ENCODE results near the gene CCDC157.

The CCDC157 gene

GRCh38 chr22:30413001-30413400 is 56.2 kb downstream of the CCDC157 start:
- H3K27me3 ChIP-seq (ENCODE audit: insufficient read depth, low read length): no peaks in the 10 kb centered on the region
- no peaks in the 10 kb centered on the region for H3F3A ChIP-seq (ENCODE audit: insufficient read depth, low read length)
- no peaks in the 10 kb centered on the region for H3K9me2 ChIP-seq (ENCODE audit: low read depth, low read length)
- no peak overlapping the region for H2AFZ ChIP-seq (ENCODE audit: low read length)
- no peaks in the 10 kb centered on the region for H3K9me3 ChIP-seq (ENCODE audit: low read length)
- peaks cover 7% of the 10 kb centered on the region; the same call in 1 of the 2 replicates for H3K36me3 ChIP-seq (ENCODE audit: insufficient read depth, low read length)
- no peak for TF ChIP-seq EZH2 (IDR thresholded peaks at IDR 0.05; ENCODE audit: borderline replicate concordance, low read length)
- TF ChIP-seq, protein P1, sequence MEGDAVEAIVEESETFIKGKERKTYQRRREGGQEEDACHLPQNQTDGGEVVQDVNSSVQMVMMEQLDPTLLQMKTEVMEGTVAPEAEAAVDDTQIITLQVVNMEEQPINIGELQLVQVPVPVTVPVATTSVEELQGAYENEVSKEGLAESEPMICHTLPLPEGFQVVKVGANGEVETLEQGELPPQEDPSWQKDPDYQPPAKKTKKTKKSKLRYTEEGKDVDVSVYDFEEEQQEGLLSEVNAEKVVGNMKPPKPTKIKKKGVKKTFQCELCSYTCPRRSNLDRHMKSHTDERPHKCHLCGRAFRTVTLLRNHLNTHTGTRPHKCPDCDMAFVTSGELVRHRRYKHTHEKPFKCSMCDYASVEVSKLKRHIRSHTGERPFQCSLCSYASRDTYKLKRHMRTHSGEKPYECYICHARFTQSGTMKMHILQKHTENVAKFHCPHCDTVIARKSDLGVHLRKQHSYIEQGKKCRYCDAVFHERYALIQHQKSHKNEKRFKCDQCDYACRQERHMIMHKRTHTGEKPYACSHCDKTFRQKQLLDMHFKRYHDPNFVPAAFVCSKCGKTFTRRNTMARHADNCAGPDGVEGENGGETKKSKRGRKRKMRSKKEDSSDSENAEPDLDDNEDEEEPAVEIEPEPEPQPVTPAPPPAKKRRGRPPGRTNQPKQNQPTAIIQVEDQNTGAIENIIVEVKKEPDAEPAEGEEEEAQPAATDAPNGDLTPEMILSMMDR (IDR thresholded peaks at IDR 0.05; ENCODE audit: low read length): no peak
- no peak overlapping the region for H3K4me3 ChIP-seq (ENCODE audit: low read depth, low read length, poor library complexity, severe bottlenecking)
- no peak overlapping the region for H3K27ac ChIP-seq (ENCODE audit: low read depth, low read length, poor library complexity, severe bottlenecking)
- no peaks in the 10 kb centered on the region for H4K20me1 ChIP-seq (ENCODE audit: insufficient read depth, low read length)
- H3K79me2 ChIP-seq (ENCODE audit: insufficient read depth, low read length): no peaks in the 10 kb centered on the region
- no peak overlapping the region for H3K9ac ChIP-seq (ENCODE audit: low read length)
- no peaks in the 10 kb centered on the region for H3K4me1 ChIP-seq (ENCODE audit: insufficient read depth, low read length, severe bottlenecking)
- no peak overlapping the region for H3K4me2 ChIP-seq (ENCODE audit: low read length)

- H3F3A ChIP-seq (ENCODE audit: insufficient read depth, low read length): no peaks in the 10 kb centered on the region
- no peaks in the 10 kb centered on the region for H3K79me2 ChIP-seq (ENCODE audit: insufficient read depth, low read length)
- no peaks in the 10 kb centered on the region for H3K4me1 ChIP-seq (ENCODE audit: insufficient read depth, low read length, severe bottlenecking)
- no peaks in the 10 kb centered on the region for H3K9me2 ChIP-seq (ENCODE audit: low read depth, low read length)
- no peak overlapping the region for H3K4me2 ChIP-seq (ENCODE audit: low read length)
- H4K20me1 ChIP-seq (ENCODE audit: insufficient read depth, low read length): no peaks in the 10 kb centered on the region
- no peaks in the 10 kb centered on the region for H3K27me3 ChIP-seq (ENCODE audit: insufficient read depth, low read length)
- H3K36me3 ChIP-seq (ENCODE audit: insufficient read depth, low read length): peaks cover 17% of the 10 kb centered on the region; the same call in 1 of the 2 replicates
- H2AFZ ChIP-seq (ENCODE audit: low read length): no peak overlapping the region
- no peaks in the 10 kb centered on the region for H3K9me3 ChIP-seq (ENCODE audit: low read length)
- H3K4me3 ChIP-seq (ENCODE audit: low read depth, low read length, poor library complexity, severe bottlenecking): no peak overlapping the region
- TF ChIP-seq, protein P1 (IDR thresholded peaks at IDR 0.05; ENCODE audit: low read length): no peak
- TF ChIP-seq EZH2 (IDR thresholded peaks at IDR 0.05; ENCODE audit: borderline replicate concordance, low read length): no peak
- H3K27ac ChIP-seq (ENCODE audit: low read depth, low read length, poor library complexity, severe bottlenecking): no peak overlapping the region
- no peak overlapping the region for H3K9ac ChIP-seq (ENCODE audit: low read length)
These were observed 57.1 kb downstream of the CCDC157 start for GRCh38 chr22:30413745-30414524.

GRCh38 chr22:30414525-30415047 is 57.8 kb downstream of the CCDC157 start:
- peaks cover 18% of the 10 kb centered on the region; the same call in 1 of the 2 replicates for H3K36me3 ChIP-seq (ENCODE audit: insufficient read depth, low read length)
- no peak overlapping the region for H3K4me2 ChIP-seq (ENCODE audit: low read length)
- H3K27ac ChIP-seq (ENCODE audit: low read depth, low read length, poor library complexity, severe bottlenecking): no peak overlapping the region
- H2AFZ ChIP-seq (ENCODE audit: low read length): no peak overlapping the region
- H3K9me3 ChIP-seq (ENCODE audit: low read length): no peaks in the 10 kb centered on the region
- TF ChIP-seq, protein P1 (IDR thresholded peaks at IDR 0.05; ENCODE audit: low read length): no peak
- TF ChIP-seq EZH2 (IDR thresholded peaks at IDR 0.05; ENCODE audit: borderline replicate concordance, low read length): no peak
- no peaks in the 10 kb centered on the region for H3K79me2 ChIP-seq (ENCODE audit: insufficient read depth, low read length)
- H4K20me1 ChIP-seq (ENCODE audit: insufficient read depth, low read length): no peaks in the 10 kb centered on the region
- no peaks in the 10 kb centered on the region for H3K4me1 ChIP-seq (ENCODE audit: insufficient read depth, low read length, severe bottlenecking)
- no peaks in the 10 kb centered on the region for H3F3A ChIP-seq (ENCODE audit: insufficient read depth, low read length)
- H3K27me3 ChIP-seq (ENCODE audit: insufficient read depth, low read length): no peaks in the 10 kb centered on the region
- H3K9me2 ChIP-seq (ENCODE audit: low read depth, low read length): no peaks in the 10 kb centered on the region
- no peak overlapping the region for H3K4me3 ChIP-seq (ENCODE audit: low read depth, low read length, poor library complexity, severe bottlenecking)
- no peak overlapping the region for H3K9ac ChIP-seq (ENCODE audit: low read length)
